ENCODE results near the gene CEACAM5.
"Not testable (repeated sequence)": the region's sequence is repeated elsewhere in the genome, so short reads cannot be mapped to it uniquely, and the experiment has no call there.

CEACAM5 gene

DNA sequence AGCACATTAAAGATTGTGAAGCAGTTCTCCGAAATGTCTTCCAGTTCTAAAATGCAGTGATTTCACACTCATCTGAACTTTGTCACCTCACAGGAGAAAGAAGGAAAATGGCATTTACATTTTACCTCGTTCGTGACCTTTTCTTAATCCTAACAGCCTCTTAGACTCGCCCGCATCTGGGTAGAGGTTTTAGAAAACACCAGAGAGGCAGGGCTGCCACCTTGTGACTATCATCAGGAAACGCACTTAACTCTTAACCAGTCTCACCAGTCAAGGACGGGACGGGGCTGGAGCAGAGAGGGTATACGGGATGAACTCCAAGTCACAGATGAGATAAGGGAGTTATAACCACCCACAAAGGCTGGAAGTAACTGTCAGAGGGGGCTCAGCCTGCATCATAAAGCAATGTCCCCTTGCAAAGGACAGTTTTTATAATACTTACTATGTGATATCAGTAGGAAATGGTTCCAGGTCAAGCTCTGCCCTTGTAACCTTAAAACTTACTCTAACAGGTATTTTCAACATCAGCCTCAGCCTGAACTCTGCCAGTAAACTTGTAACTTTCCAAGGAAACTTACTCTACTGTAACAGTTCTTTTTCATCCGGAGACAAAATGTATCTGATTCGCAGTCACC lies 38.3 kb downstream of the CEACAM5 start:
- Mint-ChIP-seq H3K4me1 (peaks cover 6% of the 10 kb centered on the region), H3K36me3 (no peaks in the 10 kb centered on the region), H3K27me3 (peaks cover 41% of the 10 kb centered on the region), H3K9me3 (no peaks in the 10 kb centered on the region), H3K27ac (no peak overlapping the region), H3K4me3 (no peak overlapping the region)

DNA sequence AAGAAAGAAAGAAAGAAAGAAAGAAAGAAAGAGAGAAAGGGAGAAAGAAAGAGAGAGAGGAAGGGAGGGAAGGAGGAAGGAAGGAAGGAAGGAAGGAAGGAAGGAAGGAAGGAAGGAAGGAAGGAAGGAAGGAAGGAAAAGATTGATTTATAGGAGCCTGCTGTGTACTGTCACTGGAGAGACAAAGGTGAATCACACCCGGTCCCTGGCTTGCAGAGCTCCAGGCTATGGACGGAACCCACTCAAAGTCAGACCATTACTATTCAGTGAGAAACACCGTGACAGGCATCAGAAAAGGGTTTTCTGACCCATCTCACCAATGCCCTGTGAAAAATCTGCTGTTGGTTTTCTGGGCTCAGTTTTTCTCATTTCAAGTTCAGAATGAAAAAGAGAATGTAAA lies 39.6 kb downstream of the CEACAM5 start:
- peaks cover 43% of the 10 kb centered on the region for H3K27me3 Mint-ChIP-seq
- H3K36me3 Mint-ChIP-seq = no peaks in the 10 kb centered on the region
- H3K4me3 Mint-ChIP-seq = no peak overlapping the region
- no peak overlapping the region for H3K27ac Mint-ChIP-seq
- H3K9me3 Mint-ChIP-seq = no peaks in the 10 kb centered on the region
- peaks cover 6% of the 10 kb centered on the region for H3K4me1 Mint-ChIP-seq

DNA sequence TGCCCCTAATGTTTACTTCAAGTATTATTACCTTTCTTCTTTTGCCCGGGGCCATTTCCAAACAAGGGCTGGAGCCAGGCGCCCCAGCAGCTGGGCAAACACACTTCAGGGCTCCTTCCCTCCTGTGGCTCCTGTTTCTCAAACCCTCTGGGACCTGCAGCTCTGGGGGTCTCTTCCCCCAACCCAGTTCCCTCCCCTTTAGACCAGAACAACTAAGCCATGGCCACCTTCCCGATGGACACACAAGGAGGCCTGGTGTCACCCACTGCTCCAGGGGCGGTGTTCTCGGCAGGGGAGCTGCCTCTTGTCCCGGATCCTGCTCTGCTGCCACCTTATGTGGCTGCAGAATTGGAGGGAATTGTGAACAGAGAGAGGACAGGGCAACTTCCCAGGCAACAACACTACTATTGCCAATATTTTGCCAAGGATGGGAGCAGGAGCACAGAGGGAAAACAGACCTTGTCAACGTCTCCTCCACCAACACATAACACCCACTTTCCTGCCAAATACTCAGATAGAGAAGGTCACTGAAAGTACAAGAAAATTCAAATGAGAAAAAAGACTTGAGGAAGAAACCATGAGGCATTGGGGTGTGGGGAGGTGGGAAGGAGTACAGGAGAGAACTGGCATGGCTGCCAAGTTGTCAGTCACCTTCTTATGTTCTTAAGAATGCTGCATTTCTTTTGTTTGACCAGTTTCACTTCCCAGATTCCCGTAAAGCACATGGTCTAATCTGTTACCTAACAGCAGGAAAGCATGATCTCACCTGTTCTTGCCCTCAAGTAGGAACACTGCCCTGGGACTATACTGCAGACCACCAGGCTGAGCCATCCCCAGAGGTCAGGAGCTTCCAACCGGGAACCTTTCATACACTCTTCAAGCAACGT lies 42.1 kb downstream of the CEACAM5 start:
- not testable (repeated sequence) for H3K4me1 Mint-ChIP-seq, H3K9me3 Mint-ChIP-seq, H3K27ac Mint-ChIP-seq, H3K36me3 Mint-ChIP-seq, H3K4me3 Mint-ChIP-seq
- peaks cover 38% of the 10 kb centered on the region for H3K27me3 Mint-ChIP-seq

DNA sequence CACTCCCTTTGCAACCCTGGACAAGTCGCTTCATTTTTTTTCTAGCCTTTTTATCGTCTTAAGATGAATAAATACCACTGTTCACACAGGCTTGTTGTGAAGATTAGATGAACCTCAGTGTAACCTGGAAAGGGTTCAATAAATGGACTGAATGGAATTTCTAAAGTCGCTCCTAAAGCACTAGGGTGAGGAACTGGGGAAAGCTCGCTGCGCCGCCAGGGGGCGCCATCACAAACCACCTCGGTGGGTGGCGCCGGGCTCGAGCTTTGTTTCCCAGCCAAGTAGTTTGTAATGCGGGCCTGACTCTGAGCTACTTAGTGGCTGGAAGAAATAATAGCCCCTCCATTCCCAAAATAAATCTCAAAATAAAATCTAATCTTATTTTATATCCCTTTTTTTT lies 44.7 kb downstream of the CEACAM5 start:
- peaks cover 23% of the 10 kb centered on the region for H3K27me3 Mint-ChIP-seq
- H3K4me1 Mint-ChIP-seq = peaks cover 3% of the 10 kb centered on the region
- H3K36me3 Mint-ChIP-seq = no peaks in the 10 kb centered on the region
- no peaks in the 10 kb centered on the region for H3K9me3 Mint-ChIP-seq
- H3K4me3 Mint-ChIP-seq = no peak overlapping the region
- H3K27ac Mint-ChIP-seq = no peak overlapping the region

DNA sequence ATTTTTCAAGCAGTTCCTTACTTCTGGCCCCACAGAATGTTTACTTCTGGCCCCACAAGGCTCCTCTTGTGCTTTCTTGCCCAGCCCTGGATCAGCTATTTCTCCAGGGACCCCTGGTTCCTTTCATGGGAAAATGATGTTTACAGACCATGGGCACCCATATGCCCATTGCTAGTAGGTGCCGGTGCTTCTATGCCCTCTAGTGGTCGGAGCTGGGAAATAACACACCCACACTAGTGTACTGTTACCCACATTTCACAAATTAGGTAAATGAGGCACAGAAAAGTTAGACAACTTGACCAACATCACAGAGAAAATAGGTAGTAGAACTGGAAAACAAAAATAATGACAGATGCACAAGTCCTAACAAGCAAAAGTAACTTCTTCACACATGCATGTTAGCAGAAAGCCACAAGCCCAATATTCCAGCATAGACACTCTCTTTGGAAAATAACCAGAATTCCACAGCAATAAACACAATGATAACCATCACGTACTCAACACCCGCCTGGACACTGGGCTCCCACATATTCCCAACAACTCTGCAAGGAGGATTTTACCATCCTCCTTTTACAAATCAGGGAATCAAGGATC lies 45.6 kb downstream of the CEACAM5 start:
- Mint-ChIP-seq H3K27me3 (peaks cover 17% of the 10 kb centered on the region), H3K4me1 (peaks cover 3% of the 10 kb centered on the region), H3K27ac (no peak overlapping the region), H3K9me3 (no peaks in the 10 kb centered on the region), H3K4me3 (no peak overlapping the region), H3K36me3 (no peaks in the 10 kb centered on the region)

DNA sequence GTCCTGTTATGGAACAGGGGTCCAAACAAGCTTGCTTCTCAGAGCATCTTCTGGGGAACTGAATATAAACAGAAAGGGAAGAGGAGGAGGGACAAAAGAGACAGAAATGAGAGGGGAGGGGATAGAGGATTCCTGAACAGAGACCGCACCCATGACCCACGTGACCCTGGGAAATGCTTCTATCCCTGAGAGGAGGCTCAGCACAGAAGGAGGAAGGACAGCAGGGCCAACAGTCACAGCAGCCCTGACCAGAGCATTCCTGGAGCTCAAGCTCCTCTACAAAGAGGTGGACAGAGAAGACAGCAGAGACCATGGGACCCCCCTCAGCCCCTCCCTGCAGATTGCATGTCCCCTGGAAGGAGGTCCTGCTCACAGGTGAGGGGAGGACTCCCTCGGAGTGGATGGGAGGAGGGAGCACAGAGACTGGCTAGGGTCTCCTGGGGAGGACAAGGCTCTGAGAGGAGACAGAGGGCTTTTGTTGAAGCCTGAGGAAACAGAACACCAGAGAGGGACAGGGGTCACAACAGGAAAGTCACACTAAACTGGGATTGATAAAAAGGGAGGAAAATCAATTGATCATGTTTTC lies 47.0 kb downstream of the CEACAM5 start, which contains the start of gene CEACAM6:
Gene CEACAM6 (plus strand): TSS at position 203 of the 586 bp plus-strand sequence. CDS start 109 bp downstream, at position 312.
- Mint-ChIP-seq H3K4me1 (peaks cover 3% of the 10 kb centered on the region), H3K27ac (peak within 1 kb of the TSS; percentile 66), H3K9me3 (no peaks in the 10 kb centered on the region), H3K4me3 (no peak within 1 kb of the TSS), H3K27me3 (peaks cover 28% of the 10 kb centered on the region), H3K36me3 (no peaks in the 10 kb centered on the region)

DNA sequence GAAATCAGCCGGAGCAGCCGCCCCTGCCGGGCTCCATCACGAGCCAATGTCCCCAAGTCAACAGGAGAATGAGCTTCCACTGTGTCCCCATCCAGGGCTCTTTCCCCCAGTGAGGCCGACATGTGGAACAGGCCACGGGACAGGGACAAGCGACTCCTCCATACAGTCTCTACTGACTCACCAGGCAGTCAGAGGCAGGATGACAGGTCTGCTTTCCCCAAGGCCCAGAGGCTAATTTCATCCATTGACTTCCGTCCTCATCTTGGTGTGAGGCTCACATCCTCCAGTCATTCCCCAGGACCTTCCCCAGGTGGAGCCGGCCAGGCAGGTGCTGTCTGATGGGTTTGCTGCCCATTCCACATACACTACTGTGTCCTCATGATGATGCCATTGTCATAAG lies 50.4 kb downstream of the CEACAM5 start:
- Mint-ChIP-seq H3K27me3 (peaks cover 33% of the 10 kb centered on the region), H3K4me1 (peaks cover 1% of the 10 kb centered on the region), H3K4me3 (no peak overlapping the region), H3K27ac (no peak overlapping the region), H3K36me3 (no peaks in the 10 kb centered on the region), H3K9me3 (no peaks in the 10 kb centered on the region)

DNA sequence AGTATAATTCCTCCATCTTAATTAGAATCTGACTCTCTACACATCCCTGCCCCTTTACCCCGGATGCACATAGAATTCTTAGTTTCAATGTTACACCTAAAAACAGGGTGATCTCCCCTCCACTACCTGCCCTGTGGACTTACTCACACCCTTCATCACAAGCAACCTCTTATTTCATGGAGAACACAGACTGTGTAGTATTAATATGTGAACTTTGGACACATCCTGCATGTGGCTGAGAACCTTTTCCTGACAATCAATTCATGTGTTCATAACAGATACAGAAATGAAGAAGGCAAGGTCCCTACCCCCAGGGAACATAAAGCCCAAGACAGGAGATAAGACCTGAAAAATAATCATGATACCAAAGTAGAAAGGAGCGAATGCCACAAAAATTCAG lies 58.7 kb downstream of the CEACAM5 start:
- peaks cover 26% of the 10 kb centered on the region for H3K27me3 Mint-ChIP-seq
- H3K4me3 Mint-ChIP-seq = no peak overlapping the region
- peaks cover 7% of the 10 kb centered on the region for H3K4me1 Mint-ChIP-seq
- H3K9me3 Mint-ChIP-seq = no peaks in the 10 kb centered on the region
- no peak overlapping the region for H3K27ac Mint-ChIP-seq
- H3K36me3 Mint-ChIP-seq = no peaks in the 10 kb centered on the region

DNA sequence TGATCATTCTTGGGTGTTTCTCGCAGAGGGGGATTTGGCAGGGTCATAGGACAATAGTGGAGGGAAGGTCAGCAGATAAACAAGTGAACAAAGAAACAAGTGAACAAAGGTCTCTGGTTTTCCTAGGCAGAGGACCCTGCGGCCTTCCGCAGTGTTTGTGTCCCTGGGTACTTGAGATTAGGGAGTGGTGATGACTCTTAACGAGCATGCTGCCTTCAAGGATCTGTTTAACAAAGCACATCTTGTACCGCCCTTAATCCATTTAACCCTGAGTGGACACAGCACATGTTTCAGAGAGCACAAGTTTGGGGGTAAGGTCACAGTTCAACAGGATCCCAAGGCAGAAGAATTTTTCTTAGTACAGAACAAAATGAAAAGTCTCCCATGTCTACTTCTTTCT lies 59.7 kb downstream of the CEACAM5 start:
- not testable (repeated sequence) for H3K27ac Mint-ChIP-seq, H3K4me3 Mint-ChIP-seq, H3K36me3 Mint-ChIP-seq, H3K9me3 Mint-ChIP-seq
- H3K27me3 Mint-ChIP-seq = peaks cover 23% of the 10 kb centered on the region
- H3K4me1 Mint-ChIP-seq = peaks cover 15% of the 10 kb centered on the region

DNA sequence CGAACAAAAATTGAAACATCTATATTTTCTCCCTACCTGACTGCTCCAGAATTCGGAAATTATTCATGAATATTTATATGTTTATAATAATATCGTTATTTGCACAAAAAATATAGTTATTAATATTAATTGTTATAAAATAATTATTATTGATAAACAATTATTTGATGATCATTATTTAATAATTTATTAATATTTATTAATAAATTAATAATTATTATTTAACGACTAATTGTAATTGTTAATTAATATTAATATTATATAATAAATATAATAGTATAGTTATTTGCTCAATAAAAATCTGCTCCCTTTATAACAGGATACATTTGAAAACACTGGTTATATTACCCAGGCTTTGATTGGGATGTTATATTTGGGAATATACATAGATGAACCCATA lies 61.2 kb downstream of the CEACAM5 start:
- H3K27me3 Mint-ChIP-seq = peaks cover 21% of the 10 kb centered on the region
- H3K27ac Mint-ChIP-seq = no peak overlapping the region
- peaks cover 30% of the 10 kb centered on the region for H3K4me1 Mint-ChIP-seq
- no peaks in the 10 kb centered on the region for H3K36me3 Mint-ChIP-seq
- H3K4me3 Mint-ChIP-seq = no peak overlapping the region
- no peaks in the 10 kb centered on the region for H3K9me3 Mint-ChIP-seq

DNA sequence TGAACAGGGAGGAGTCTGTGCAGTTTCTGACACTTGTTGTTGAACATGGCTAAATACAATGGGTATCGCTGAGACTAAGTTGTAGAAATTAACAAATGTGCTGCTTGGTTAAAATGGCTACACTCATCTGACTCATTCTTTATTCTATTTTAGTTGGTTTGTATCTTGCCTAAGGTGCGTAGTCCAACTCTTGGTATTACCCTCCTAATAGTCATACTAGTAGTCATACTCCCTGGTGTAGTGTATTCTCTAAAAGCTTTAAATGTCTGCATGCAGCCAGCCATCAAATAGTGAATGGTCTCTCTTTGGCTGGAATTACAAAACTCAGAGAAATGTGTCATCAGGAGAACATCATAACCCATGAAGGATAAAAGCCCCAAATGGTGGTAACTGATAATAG lies 63.0 kb downstream of the CEACAM5 start:
- H3K27ac Mint-ChIP-seq = no peak overlapping the region
- no peaks in the 10 kb centered on the region for H3K9me3 Mint-ChIP-seq
- no peaks in the 10 kb centered on the region for H3K36me3 Mint-ChIP-seq
- H3K4me1 Mint-ChIP-seq = peaks cover 45% of the 10 kb centered on the region
- no peak overlapping the region for H3K4me3 Mint-ChIP-seq
- peaks cover 20% of the 10 kb centered on the region for H3K27me3 Mint-ChIP-seq

DNA sequence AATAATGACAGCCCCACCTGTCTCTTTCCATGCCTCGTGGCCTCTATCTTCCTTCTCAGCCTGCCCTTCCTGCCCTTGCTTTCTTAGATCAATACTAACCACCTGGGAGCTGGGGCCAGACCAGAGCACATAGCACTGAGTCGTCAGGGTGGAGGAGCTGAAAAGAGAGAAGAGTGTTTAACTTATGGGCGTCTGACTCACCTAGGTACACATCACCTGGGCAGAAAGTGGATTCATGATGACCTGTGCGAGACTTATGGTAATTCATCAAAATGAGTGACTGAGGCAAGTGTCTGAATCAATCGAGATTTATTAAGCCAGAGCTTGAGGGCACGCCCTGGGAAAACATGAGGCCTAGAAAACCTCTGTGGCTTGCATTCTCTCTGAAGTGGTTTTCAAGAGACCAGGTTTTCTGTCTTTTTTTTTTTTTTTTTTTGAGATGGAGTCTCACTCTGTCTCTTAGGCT lies 66.1 kb downstream of the CEACAM5 start:
- H3K27me3 Mint-ChIP-seq = peaks cover 33% of the 10 kb centered on the region
- H3K4me3 Mint-ChIP-seq = peak overlapping the region; percentile 37
- H3K4me1 Mint-ChIP-seq = peaks cover 46% of the 10 kb centered on the region
- H3K9me3 Mint-ChIP-seq = no peaks in the 10 kb centered on the region
- no peak overlapping the region for H3K27ac Mint-ChIP-seq
- no peaks in the 10 kb centered on the region for H3K36me3 Mint-ChIP-seq

DNA sequence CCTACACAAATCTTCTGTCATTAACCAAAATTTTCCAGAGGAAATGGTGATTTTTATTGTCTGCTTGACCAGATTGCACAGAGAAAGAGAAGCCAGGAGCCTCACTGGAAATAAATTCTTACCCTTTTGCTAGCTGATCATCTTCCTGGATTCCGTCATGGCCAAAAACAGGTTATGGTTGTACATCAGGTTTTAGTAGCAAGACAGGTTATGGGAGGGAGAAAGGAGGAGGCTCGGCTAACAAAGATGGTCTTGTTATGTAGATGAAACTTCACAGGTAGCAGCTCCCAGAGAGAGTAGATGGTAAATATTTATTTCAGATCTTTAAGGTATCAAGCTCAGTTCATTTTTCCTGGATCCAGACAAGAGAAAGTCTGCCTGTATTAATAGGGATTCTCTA lies 68.3 kb downstream of the CEACAM5 start:
- Mint-ChIP-seq H3K4me3 (no peak overlapping the region), H3K27me3 (peaks cover 36% of the 10 kb centered on the region), H3K27ac (peak overlapping the region; percentile 33), H3K9me3 (no peaks in the 10 kb centered on the region), H3K4me1 (peaks cover 44% of the 10 kb centered on the region), H3K36me3 (no peaks in the 10 kb centered on the region)
